Amygdala (tissue), 56 donors: Measurements from ENCODE around the gene CYP26A1.
A peak's percentile ranks its signal among the peaks of the same experiment; 100 is the strongest.

Experiments used
- DNase-seq, 56 donors: peaks; one replicate each; lab custom pipeline; 2025; lab: John Stamatoyannopoulos, UW

CYP26A1 gene

GRCh38 chr10:93063977-93064660 is 9.6 kb upstream of the CYP26A1 start:
- no peak for DNase-seq

GRCh38 chr10:93064874-93065660 is 8.6 kb upstream of the CYP26A1 start:
- DNase-seq = no peak

GRCh38 chr10:93065675-93066543 is 7.8 kb upstream of the CYP26A1 start:
- DNase-seq = no peak

GRCh38 chr10:93066544-93066913 is 7.2 kb upstream of the CYP26A1 start:
- DNase-seq = no peak

GRCh38 chr10:93067443-93068365 is 6.0 kb upstream of the CYP26A1 start:
- no peak for DNase-seq

- DNase-seq = peak in 3 of 56 donors; percentile 11 to 41 (median 27)
Observed at GRCh38 chr10:93068411-93069244, 5.1 kb upstream of the CYP26A1 start.

GRCh38 chr10:93069245-93069561 is 4.5 kb upstream of the CYP26A1 start:
- no peak for DNase-seq

- no peak for DNase-seq
Observed at GRCh38 chr10:93070378-93071176, 3.1 kb upstream of the CYP26A1 start.

GRCh38 chr10:93071177-93071472 is 2.6 kb upstream of the CYP26A1 start:
- DNase-seq = no peak

GRCh38 chr10:93071674-93072224 is 1.9 kb upstream of the CYP26A1 start:
- no peak for DNase-seq

GRCh38 chr10:93072225-93072712 is 1.4 kb upstream of the CYP26A1 start:
- DNase-seq = no peak

GRCh38 chr10:93072713-93073538 is 767 bp upstream of the CYP26A1 start:
- DNase-seq = no peak

GRCh38 chr10:93074147-93074596 is 479 bp downstream of the CYP26A1 start:
- DNase-seq = no peak

GRCh38 chr10:93074597-93075368 is 1.1 kb downstream of the CYP26A1 start:
- DNase-seq = no peak

GRCh38 chr10:93075369-93076221 is 1.9 kb downstream of the CYP26A1 start:
- DNase-seq = no peak
